Limb (tissue), 2 donors: Measurements from ENCODE around the gene PRSS23.

Experiments
- DNase-seq, 2 donors: peaks; one replicate each; pipeline ENCODE4 v3.0.0-alpha.2; 2016; ENCODE audit errors: extremely low spot score in 2 of 2

Gene PRSS23

GRCh38 chr11:86790195-86790725, 10.1 kb upstream of the PRSS23 start:
- DNase-seq = no peak

GRCh38 chr11:86790867-86791849, 9.2 kb upstream of the PRSS23 start:
- no peak for DNase-seq

GRCh38 chr11:86792150-86792549, 8.2 kb upstream of the PRSS23 start:
- DNase-seq = no peak

- DNase-seq = no peak
Observed at GRCh38 chr11:86793307-86793706, 7.0 kb upstream of the PRSS23 start.

GRCh38 chr11:86795511-86795910, 4.8 kb upstream of the PRSS23 start:
- DNase-seq = no peak

GRCh38 chr11:86795949-86796348, 4.4 kb upstream of the PRSS23 start:
- no peak for DNase-seq

GRCh38 chr11:86797133-86797532, 3.2 kb upstream of the PRSS23 start:
- no peak for DNase-seq

GRCh38 chr11:86798988-86799387, 1.4 kb upstream of the PRSS23 start:
- DNase-seq = no peak

- DNase-seq = no peak
Observed at GRCh38 chr11:86799680-86800075, 664 bp upstream of the PRSS23 start.

- no peak for DNase-seq
Observed at GRCh38 chr11:86800960-86801272, 574 bp downstream of the PRSS23 start.

- DNase-seq = no peak
Observed at GRCh38 chr11:86801364-86801763, 1.0 kb downstream of the PRSS23 start.

- no peak for DNase-seq
Observed at GRCh38 chr11:86802146-86802545, 1.8 kb downstream of the PRSS23 start.

- DNase-seq = peak in 1 of 2 donors; percentile 46
Observed at GRCh38 chr11:86802601-86803051, 2.3 kb downstream of the PRSS23 start.

- DNase-seq = no peak
Observed at GRCh38 chr11:86803136-86804045, 3.0 kb downstream of the PRSS23 start.

- DNase-seq = no peak
Observed at GRCh38 chr11:86804951-86805350, 4.6 kb downstream of the PRSS23 start.

GRCh38 chr11:86805873-86806310, 5.5 kb downstream of the PRSS23 start:
- DNase-seq = no peak

- DNase-seq = no peak
Observed at GRCh38 chr11:86806903-86807302, 6.6 kb downstream of the PRSS23 start.

- DNase-seq = no peak
Observed at GRCh38 chr11:86807360-86807759, 7.0 kb downstream of the PRSS23 start.

GRCh38 chr11:86809561-86809960, 9.2 kb downstream of the PRSS23 start:
- no peak for DNase-seq

GRCh38 chr11:86810288-86810687, 9.9 kb downstream of the PRSS23 start:
- DNase-seq = no peak

- DNase-seq = no peak
Observed at GRCh38 chr11:86811637-86812321, 11.4 kb downstream of the PRSS23 start.
